Upper lobe of right lung (tissue), 1 donor: ENCODE data around the gene ZRANB3. TPM values are rescaled to one million over a fixed set of nuclear protein-coding genes. Genes with fewer than 3 reads are reported as not detected.

Experiments
- ATAC-seq: fragments of 200-7000 bp; cut with Tn5 transposase; one replicate; pipeline ENCODE4 v1.9.1; 2020; ENCODE audit warnings: mild to moderate bottlenecking, moderate library complexity
- DNase-seq: peaks from one replicate; pipeline ENCODE4 v3.0.0-alpha.2; 2020
- H3K27ac ChIP-seq: fragments of 200-600 bp; one replicate; pipeline ENCODE4 v1.8.0; 2022
- H3K27me3 ChIP-seq: fragments of 200-600 bp; one replicate; pipeline ENCODE4 v1.8.0; 2022; ENCODE audit warnings: mild to moderate bottlenecking
- H3K36me3 ChIP-seq: fragments of 200-600 bp; one replicate; pipeline ENCODE4 v1.8.0; 2022
- H3K4me1 ChIP-seq: fragments of 200-600 bp; one replicate; pipeline ENCODE4 v1.8.0; 2022
- H3K4me3 ChIP-seq: fragments of 200-600 bp; one replicate; pipeline ENCODE4 v1.8.0; 2022; ENCODE audit warnings: mild to moderate bottlenecking
- H3K9me3 ChIP-seq: fragments of 200-600 bp; one replicate; pipeline ENCODE4 v1.8.0; 2022
- CTCF ChIP-seq: fragments of 200-600 bp; IDR thresholded peaks from one replicate; pipeline ENCODE4 v1.8.0; 2022; ENCODE audit warnings: antibody characterized with exemption
- intact Hi-C: fragments of 100-400 bp; cut with DNase I; formaldehyde crosslinking; loops from one replicate; pipeline ENCODE4 v1.11.0; 2022
- total RNA-seq: library from RNA; stranded (reverse); fragmentation: NEBNext Ultra II Directional; extraction: Animal tissue kit (Norgen Biotek cat#: 25700); gene quantifications from one replicate; pipeline ENCODE4 v1.2.1, GENCODE V29; 2021
- donor health status: DM: no; HTN: yes; CAD: no; lungs with severe emphysema.

ZRANB3 gene
- total RNA-seq, 1 donor from 2014 or later, result 4.1 TPM

GRCh38 chr2:135186054-135186453 is 345.0 kb downstream of the ZRANB3 start:
- H3K27me3 ChIP-seq, result no peaks in the 10 kb centered on the region
- no peak for TF ChIP-seq CTCF
- ATAC-seq (no peak), DNase-seq (no peak)
- H3K4me1 ChIP-seq, result no peaks in the 10 kb centered on the region
- no peaks in the 10 kb centered on the region for H3K9me3 ChIP-seq
- H3K36me3 ChIP-seq, result no peaks in the 10 kb centered on the region
- intact Hi-C loops, result no loop called here
- no peak overlapping the region for H3K27ac ChIP-seq
- no peak overlapping the region for H3K4me3 ChIP-seq

GRCh38 chr2:135183822-135184221 is 347.2 kb downstream of the ZRANB3 start:
- DNase-seq (no peak), ATAC-seq (no peak)
- Histone ChIP-seq H3K9me3 (no peaks in the 10 kb centered on the region), H3K4me1 (no peaks in the 10 kb centered on the region), H3K36me3 (no peaks in the 10 kb centered on the region), H3K27me3 (no peaks in the 10 kb centered on the region), H3K27ac (no peak overlapping the region), H3K4me3 (no peak overlapping the region)
- intact Hi-C loops, result no loop called here
- no peak for TF ChIP-seq CTCF

DNA sequence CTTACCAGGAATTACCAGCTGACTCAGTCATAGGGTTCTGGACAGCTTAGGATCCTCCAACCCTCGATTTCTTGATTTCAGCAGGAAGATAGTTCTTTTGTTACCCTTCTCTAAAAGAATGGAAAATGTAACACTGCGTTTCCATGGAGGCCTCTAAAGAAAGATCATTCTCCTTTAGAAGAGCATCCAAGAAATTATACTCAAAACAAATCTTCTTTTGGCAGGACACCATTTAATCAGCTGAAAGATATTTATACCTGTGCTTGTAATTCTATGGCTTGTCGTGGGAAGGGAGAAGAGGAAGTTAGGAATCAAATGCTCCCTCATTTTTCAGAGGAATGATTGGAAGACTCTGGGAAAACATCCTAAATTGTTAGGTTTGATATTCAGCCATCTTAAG is 348.4 kb downstream of the ZRANB3 start:
- intact Hi-C loops, result no loop called here
- Histone ChIP-seq H3K4me3 (no peak overlapping the region), H3K27ac (no peak overlapping the region), H3K36me3 (no peaks in the 10 kb centered on the region), H3K9me3 (no peaks in the 10 kb centered on the region), H3K27me3 (no peaks in the 10 kb centered on the region), H3K4me1 (no peaks in the 10 kb centered on the region)
- no peak for TF ChIP-seq CTCF
- DNase-seq, result no peak
- ATAC-seq, result no peak

- no peak overlapping the region for H3K4me3 ChIP-seq
- H3K36me3 ChIP-seq, result no peaks in the 10 kb centered on the region
- intact Hi-C loops, result no loop called here
- H3K9me3 ChIP-seq, result no peaks in the 10 kb centered on the region
- no peak for DNase-seq
- TF ChIP-seq CTCF, result no peak
- no peaks in the 10 kb centered on the region for H3K27me3 ChIP-seq
- no peak overlapping the region for H3K27ac ChIP-seq
- no peak for ATAC-seq
- no peaks in the 10 kb centered on the region for H3K4me1 ChIP-seq
Measured at GRCh38 chr2:135182190-135182589, 348.8 kb downstream of the ZRANB3 start.

DNA sequence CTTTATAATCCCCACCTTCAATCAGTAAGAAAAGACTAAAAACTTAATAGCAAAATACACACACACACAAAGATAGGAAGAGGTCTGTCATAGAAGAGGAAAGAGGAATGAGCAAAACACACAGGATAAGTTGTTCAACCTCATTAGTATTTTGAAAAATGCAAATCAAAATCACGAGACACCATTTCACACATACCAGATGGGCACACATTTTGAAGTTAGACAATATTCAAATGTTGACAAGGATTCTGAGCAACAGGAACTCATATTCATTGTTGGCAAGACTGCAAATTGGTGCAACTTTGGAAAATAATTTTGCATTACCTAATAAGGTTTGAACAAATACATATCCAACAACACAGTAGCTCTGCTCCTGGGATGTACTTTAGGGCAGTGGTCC is 351.3 kb downstream of the ZRANB3 start:
- intact Hi-C loops, result no loop called here
- no peak overlapping the region for H3K27ac ChIP-seq

More for the DNA sequence above, 351.3 kb downstream of the ZRANB3 start:
- no peaks in the 10 kb centered on the region for H3K9me3 ChIP-seq
- no peaks in the 10 kb centered on the region for H3K36me3 ChIP-seq
- no peaks in the 10 kb centered on the region for H3K27me3 ChIP-seq
- ATAC-seq (no peak), DNase-seq (no peak)
- no peaks in the 10 kb centered on the region for H3K4me1 ChIP-seq
- TF ChIP-seq CTCF, result no peak
- H3K4me3 ChIP-seq, result no peak overlapping the region
